Endothelial cell (in vitro differentiated cells): ENCODE measurements around the gene PNMA6E. TPM values are rescaled to one million over a fixed set of nuclear protein-coding genes. Genes with fewer than 3 reads are reported as not detected.

Experiments used
- DNase-seq: peaks from one replicate; pipeline ENCODE4 v3.0.0; 2021; ENCODE audit warnings: low spot score
- H3K27ac Mint-ChIP-seq: one replicate; pipeline ENCODE4 v1.8.0; 2021; ENCODE audit warnings: mixed read lengths, inconsistent platforms; ENCODE audit not compliant: unreplicated experiment
- H3K27me3 Mint-ChIP-seq: one replicate; pipeline ENCODE4 v1.8.0; 2021; ENCODE audit warnings: mild to moderate bottlenecking, moderate library complexity, mixed read lengths, inconsistent platforms; ENCODE audit not compliant: unreplicated experiment
- H3K36me3 Mint-ChIP-seq: one replicate; pipeline ENCODE4 v1.8.0; 2021; ENCODE audit warnings: mild to moderate bottlenecking, low read depth, mixed read lengths, inconsistent platforms; ENCODE audit not compliant: unreplicated experiment
- H3K4me1 Mint-ChIP-seq: one replicate; pipeline ENCODE4 v1.8.0; 2021; ENCODE audit warnings: mild to moderate bottlenecking, mixed read lengths, inconsistent platforms; ENCODE audit not compliant: unreplicated experiment
- H3K4me3 Mint-ChIP-seq: one replicate; pipeline ENCODE4 v1.8.0; 2021; ENCODE audit warnings: mild to moderate bottlenecking, mixed read lengths, inconsistent platforms; ENCODE audit not compliant: unreplicated experiment
- H3K9me3 Mint-ChIP-seq: one replicate; pipeline ENCODE4 v1.8.0; 2021; ENCODE audit warnings: mixed read lengths, inconsistent platforms; ENCODE audit not compliant: unreplicated experiment
- total RNA-seq: library from RNA; stranded (reverse); fragmentation: NEBNext Ultra II Directional; extraction: Animal tissue kit (Norgen Biotek cat#: 25700); gene quantifications from one replicate; pipeline ENCODE4 v1.2.1, GENCODE V29; 2021; ENCODE audit not compliant: unreplicated experiment
- TF ChIP-seq, protein P1 (sequence below): fragments of 200-600 bp; sonication (generic); IDR thresholded peaks from one replicate; pipeline ENCODE4 v1.5.0; 2021; ENCODE audit warnings: antibody characterized with exemption; ENCODE audit not compliant: unreplicated experiment

PNMA6E gene
- total RNA-seq, 1 donor from 2014 or later = not detected

GRCh38 chrX:153348421-153348820 lies 52.7 kb downstream of the PNMA6E start:
- H3K9me3 Mint-ChIP-seq = no peaks in the 10 kb centered on the region

GRCh38 chrX:153347530-153347929 lies 53.6 kb downstream of the PNMA6E start:
- Mint-ChIP-seq H3K4me1 (no peaks in the 10 kb centered on the region), H3K27ac (no peak overlapping the region), H3K27me3 (peaks cover 1% of the 10 kb centered on the region), H3K36me3 (peaks cover 7% of the 10 kb centered on the region), H3K9me3 (no peaks in the 10 kb centered on the region), H3K4me3 (no peak overlapping the region)
- no peak for DNase-seq
- TF ChIP-seq, protein P1, sequence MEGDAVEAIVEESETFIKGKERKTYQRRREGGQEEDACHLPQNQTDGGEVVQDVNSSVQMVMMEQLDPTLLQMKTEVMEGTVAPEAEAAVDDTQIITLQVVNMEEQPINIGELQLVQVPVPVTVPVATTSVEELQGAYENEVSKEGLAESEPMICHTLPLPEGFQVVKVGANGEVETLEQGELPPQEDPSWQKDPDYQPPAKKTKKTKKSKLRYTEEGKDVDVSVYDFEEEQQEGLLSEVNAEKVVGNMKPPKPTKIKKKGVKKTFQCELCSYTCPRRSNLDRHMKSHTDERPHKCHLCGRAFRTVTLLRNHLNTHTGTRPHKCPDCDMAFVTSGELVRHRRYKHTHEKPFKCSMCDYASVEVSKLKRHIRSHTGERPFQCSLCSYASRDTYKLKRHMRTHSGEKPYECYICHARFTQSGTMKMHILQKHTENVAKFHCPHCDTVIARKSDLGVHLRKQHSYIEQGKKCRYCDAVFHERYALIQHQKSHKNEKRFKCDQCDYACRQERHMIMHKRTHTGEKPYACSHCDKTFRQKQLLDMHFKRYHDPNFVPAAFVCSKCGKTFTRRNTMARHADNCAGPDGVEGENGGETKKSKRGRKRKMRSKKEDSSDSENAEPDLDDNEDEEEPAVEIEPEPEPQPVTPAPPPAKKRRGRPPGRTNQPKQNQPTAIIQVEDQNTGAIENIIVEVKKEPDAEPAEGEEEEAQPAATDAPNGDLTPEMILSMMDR = no peak

More at GRCh38 chrX:153348421-153348820, 52.7 kb downstream of the PNMA6E start:
- Mint-ChIP-seq H3K36me3 (peaks cover 7% of the 10 kb centered on the region), H3K27me3 (peaks cover 1% of the 10 kb centered on the region), H3K27ac (no peak overlapping the region), H3K4me1 (no peaks in the 10 kb centered on the region), H3K4me3 (no peak overlapping the region)
- TF ChIP-seq, protein P1 = no peak
- no peak for DNase-seq

Other genes starting within 250 kb of the PNMA6E start
- gene MAGEA1, start 222.1 kb downstream of the PNMA6E start, total RNA-seq = not detected
- gene PNMA6F, start 79.6 kb downstream of the PNMA6E start, total RNA-seq = not detected
- 14.4 TPM for gene ZNF275, start 67.2 kb downstream of the PNMA6E start, total RNA-seq
- 0.49 TPM for gene ZFP92, start 10.1 kb upstream of the PNMA6E start, total RNA-seq
- gene TREX2, start 44.7 kb upstream of the PNMA6E start, total RNA-seq = 1.5 TPM
- 27.7 TPM for gene HAUS7, start 69.2 kb upstream of the PNMA6E start, total RNA-seq
- 393 TPM for gene BGN, start 93.6 kb upstream of the PNMA6E start, total RNA-seq
- gene ATP2B3, start 116.3 kb upstream of the PNMA6E start, total RNA-seq = 0.10 TPM
- 15.3 TPM for gene CCNQ, start 197.8 kb upstream of the PNMA6E start, total RNA-seq
- gene DUSP9, start 245.9 kb upstream of the PNMA6E start, total RNA-seq = not detected